HG02973 (cell line): ENCODE results near the gene MUC2.

Experiments used
- ATAC-seq: cut with Tn5 transposase; IDR thresholded peaks from one replicate; pipeline ENCODE4 v1.9.1; 2021; ENCODE audit warnings: moderate library complexity; ENCODE audit not compliant: unreplicated experiment

The MUC2 gene

DNA sequence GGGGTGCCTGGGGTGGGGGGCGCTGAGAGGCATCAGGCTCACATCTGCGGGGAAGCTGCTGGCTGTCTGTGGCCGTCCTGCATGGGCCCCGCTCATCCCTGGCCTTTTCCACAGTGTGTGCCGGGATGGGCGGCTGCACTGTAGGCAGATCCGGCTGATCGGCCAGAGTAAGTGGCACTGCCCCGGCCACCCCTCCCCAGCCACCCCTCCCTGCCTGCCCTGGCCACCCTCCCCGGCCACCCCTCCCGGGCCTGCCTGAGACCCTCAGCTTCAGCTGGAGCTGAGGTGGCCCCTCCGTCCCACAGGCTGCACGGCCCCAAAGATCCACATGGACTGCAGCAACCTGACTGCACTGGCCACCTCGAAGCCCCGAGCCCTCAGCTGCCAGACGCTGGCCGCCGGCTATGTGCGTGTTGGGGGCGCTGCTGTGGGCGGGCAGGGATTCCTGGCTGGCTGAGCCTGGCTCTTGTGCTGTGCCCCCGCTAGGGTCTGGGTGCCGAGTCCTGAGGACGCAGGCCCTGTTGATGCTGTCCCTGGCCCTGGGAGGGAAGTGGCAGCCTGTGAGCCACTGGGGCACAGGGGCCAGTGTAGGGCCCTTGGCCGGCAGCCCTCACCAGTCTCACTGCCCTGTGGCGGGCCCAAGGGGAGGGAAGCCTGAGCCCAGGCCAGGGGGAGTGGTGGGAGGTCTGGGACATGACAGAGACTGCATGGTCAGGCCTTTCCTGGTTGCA, 10.9 kb downstream of the MUC2 start:
- ATAC-seq = no peak

DNA sequence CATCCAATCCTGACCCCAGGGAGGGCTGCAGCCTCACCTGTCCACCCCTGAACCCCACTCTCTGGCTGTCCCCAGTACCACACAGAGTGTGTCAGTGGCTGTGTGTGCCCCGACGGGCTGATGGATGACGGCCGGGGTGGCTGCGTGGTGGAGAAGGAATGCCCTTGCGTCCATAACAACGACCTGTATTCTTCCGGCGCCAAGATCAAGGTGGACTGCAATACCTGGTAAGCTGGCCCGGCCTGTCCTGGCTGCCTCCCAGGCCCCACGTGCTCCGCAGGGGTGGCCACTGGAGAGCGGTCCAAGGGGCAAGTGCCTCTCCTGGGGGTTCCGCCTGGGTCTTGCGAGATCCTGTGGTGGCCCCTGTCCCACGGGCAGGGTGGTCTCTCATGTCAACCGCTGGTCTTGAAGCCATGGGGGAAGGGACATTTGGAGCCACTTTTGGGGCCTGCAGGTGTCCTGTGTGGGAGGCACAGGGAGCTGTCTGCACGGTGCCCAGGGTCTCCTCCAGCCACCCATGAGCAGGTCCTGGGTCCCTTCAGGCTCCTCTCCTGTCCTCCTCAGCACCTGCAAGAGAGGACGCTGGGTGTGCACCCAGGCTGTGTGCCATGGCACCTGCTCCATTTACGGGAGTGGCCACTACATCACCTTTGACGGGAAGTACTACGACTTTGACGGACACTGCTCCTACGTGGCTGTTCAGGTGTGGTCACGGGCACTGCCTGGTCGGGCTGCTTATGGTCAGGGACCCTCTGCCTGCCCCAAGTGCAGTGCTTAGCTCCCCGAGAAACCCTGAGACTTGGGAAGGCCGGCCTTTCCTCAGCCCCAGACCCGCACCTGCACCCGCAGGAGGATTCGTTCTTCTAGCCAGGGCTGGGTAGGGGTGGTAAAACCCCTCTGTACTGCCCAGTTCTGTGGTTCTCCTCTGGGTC, 11.8 kb downstream of the MUC2 start:
- no peak for ATAC-seq

DNA sequence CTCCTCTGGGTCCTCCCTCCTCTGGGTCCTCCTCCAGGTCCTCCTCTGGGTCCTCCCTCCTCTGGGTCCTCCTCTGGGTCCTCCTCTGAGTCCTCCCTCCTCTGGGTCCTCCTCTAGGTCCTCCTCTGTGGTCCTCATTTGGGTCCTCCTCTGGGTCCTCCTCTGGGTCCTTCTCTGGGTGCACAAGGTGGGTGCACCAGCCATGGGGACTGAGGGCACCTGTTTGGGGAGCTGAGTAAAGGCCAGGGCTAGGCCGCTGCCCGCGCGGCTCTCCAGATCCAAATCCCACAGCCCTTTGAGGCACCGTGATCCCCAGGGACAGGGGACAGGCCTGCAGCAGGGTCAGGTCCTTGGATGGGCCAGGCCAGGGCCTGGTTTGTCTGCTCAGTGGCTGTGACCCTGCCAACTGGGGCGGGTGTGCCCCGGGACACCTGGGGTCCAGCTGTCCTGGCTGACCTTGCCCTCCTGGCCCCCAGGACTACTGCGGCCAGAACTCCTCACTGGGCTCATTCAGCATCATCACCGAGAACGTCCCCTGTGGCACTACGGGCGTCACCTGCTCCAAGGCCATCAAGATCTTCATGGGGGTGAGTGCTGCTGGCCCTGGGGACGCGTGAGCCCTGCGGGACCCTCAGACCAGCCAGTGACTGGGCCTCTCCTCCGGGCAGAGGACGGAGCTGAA, 12.7 kb downstream of the MUC2 start:
- ATAC-seq = no peak

DNA sequence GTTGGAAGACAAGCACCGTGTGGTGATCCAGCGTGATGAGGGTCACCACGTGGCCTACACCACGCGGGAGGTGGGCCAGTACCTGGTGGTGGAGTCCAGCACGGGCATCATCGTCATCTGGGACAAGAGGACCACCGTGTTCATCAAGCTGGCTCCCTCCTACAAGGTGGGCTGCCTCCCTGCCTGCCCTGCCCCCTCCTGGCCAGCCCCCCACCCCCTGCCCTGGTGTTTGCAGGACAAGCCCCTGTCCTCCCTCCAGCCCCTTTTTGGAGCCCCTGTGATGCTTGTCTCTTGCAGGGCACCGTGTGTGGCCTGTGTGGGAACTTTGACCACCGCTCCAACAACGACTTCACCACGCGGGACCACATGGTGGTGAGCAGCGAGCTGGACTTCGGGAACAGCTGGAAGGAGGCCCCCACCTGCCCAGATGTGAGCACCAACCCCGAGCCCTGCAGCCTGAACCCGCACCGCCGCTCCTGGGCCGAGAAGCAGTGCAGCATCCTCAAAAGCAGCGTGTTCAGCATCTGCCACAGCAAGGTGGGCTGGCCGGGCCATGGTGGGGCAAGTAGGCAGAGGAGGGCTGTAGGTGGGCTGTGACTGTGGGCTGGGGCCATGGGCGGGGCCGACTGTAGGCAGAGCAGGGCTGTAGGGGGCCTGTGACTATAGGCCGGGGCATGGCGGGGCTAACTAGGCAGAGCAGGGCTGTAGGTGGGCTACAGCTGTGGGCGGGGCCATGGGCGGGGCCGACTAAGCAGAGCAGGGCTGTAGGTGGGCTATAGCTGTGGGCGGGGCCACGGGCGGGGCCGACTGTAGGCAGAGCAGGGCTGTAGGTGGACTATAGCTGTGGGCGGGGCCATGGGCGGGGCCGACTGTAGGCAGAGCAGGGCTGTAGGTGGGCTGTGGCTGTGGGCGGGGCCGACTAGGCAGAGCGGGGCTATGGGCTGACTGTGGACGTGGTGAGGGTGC, 13.6 kb downstream of the MUC2 start:
- no peak for ATAC-seq

DNA sequence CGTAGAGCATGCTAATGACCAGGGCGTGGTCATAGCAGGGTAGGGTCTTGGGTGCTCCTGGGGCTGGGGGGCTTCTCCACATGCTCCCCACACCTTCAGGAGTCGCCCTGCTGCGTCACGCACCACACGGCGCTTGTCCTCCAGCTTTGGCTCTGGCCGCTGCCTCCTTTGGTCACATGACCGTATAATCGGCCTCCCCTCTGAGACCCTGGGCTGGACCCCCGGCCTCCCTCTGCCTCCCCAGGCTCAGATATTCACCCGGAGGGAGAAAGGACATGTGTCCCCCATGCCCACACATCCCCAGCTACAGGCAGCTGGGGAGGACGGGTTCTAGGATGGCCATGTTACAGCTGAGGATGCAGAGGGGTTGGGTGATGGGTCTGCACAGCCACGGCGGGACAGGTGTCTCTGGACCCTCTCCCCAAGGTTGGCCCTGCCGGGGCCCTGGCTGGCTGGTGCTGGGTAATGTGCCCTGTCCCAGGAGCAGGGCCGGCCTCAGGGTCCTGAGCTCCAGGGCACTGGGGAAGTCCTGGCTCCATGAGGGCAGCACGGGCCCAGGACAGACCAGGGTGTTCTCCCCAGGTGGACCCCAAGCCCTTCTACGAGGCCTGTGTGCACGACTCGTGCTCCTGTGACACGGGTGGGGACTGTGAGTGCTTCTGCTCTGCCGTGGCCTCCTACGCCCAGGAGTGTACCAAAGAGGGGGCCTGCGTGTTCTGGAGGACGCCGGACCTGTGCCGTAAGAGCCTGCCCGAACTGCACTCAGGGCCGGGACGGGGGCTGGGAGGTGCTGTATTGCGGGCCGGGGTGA, 14.5 kb downstream of the MUC2 start:
- ATAC-seq = no peak

DNA sequence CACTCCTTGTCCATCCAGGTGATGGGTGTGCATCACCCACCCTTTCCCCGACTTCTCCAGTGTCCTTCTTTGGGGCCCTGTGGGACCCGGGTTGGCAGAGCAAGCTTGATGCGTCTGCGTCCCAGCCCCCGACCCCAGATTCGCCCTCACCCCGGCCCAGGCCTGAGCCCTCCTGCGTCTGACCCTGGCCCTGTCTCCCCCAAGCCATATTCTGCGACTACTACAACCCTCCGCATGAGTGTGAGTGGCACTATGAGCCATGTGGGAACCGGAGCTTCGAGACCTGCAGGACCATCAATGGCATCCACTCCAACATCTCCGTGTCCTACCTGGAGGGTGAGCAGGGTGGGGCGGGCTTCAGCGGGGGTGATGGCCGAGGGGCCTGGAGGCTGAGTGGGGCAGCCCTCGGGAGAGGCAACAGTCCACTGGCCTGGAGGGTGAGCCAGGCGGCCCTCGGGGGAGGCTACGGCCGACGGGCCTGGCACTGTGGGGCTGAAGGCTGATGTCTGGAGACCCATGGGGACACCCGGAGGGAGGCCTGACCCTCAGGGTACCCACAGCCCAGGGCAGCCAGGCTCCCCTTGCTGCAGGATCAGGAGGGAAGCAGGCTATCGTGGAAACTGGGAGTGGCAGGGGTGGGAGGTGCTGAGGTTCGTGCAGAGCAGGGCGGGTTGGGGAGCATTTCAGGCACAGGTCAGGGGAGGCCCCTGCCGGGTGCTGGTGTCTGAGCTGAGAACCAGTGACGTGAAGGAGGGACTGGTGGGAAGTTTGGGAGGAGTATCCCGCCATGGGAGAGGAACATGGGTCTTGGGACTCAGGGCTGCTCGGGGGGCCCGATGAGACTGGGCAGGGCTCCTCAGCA, 15.3 kb downstream of the MUC2 start:
- no peak for ATAC-seq

DNA sequence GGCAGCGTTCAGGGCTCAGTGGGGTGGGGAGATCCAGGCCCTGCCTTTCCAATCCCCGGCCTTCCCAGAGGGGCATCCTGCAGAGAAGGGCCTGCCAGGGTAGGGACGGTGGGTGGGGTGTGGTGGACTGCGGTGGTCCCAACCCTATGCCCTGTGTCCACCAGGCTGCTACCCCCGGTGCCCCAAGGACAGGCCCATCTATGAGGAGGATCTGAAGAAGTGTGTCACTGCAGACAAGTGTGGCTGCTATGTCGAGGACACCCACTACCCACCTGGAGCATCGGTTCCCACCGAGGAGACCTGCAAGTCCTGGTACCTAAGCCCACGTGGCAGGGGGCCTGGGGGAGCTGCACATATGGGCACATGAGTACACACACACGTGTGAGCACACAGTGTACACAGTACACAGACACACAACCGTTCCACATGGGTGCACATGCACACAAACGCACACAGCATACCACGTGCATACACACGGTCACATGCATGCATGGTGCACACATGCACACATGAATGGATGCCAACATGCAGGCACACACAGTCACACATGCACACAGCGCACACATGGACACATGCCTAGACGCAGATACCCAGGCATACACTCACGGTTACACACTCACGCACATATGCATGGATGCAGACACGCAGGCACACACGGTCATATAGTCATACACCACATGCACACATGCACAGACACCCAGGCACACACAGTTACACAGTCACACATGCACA, 16.1 kb downstream of the MUC2 start:
- no peak for ATAC-seq

DNA sequence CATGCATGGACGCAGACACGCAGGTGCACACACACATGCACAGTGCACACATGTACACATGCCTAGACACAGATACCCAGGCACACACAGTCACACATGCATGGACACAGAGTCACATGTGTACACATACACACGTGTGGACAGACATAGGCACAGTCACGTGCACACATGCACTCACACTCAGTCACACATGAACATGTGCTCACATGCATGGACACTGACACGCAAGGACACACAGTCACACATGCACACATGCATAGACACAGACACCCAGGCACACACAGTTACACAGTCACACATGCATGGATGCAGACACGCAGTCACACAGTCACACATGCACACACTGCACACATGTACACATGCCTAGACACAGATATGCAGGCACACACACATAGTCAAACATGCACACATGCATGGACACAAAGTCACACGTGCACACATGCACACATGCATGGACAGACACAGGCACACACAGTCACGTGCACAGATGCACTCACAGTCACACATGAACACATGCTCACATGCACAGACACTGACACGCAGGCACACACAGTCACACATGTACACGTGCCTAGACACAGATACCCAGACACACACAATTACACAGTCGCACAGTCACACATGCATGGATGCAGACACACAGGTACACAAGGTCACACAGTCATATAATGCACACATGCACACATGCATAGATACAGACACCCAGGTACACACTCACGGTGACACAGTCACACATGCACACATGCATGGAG, 16.8 kb downstream of the MUC2 start:
- ATAC-seq = no peak

DNA sequence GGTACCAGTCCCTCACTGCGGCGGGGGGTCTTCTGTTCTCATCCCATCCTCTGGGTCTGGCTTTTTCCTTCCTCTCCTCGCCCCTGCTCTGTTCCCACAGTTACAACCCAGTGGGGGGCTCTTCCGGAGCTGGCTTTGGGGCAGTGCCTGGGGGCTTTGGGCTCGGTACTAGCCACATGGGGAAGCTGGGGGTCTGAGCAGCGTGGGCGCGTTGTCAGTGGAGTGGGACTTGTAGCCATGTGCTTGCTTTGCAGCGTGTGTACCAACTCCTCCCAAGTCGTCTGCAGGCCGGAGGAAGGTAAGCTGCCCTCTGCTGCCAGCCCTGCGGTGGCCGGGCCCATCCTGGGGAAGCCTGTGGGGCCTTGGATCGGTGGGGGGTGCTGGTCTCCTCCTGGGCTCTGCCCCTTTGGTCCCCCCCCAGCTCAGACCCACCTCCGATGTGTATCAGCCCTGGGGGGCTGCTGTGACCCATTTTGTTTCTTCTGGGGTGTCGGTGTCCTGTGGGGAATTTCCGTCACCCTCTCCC, 17.5 kb downstream of the MUC2 start:
- no peak for ATAC-seq

DNA sequence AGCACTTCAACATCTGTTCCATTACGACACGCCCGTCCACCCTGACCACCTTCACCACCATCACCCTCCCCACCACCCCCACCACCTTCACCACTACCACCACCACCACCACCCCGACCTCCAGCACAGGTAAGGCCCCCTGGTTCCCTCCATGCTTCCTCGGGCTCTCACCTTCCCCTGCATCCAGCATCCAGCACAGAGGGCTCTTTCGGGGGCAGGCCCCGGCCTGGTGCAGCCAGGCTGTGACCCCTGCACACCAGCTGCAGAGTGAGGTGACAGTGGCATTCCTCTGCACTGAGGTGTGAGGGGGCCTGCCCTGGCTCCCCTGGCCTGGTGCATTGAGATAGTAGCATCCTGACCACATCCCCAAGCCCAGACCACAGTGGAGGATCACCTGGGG, 18.2 kb downstream of the MUC2 start:
- ATAC-seq = no peak

DNA sequence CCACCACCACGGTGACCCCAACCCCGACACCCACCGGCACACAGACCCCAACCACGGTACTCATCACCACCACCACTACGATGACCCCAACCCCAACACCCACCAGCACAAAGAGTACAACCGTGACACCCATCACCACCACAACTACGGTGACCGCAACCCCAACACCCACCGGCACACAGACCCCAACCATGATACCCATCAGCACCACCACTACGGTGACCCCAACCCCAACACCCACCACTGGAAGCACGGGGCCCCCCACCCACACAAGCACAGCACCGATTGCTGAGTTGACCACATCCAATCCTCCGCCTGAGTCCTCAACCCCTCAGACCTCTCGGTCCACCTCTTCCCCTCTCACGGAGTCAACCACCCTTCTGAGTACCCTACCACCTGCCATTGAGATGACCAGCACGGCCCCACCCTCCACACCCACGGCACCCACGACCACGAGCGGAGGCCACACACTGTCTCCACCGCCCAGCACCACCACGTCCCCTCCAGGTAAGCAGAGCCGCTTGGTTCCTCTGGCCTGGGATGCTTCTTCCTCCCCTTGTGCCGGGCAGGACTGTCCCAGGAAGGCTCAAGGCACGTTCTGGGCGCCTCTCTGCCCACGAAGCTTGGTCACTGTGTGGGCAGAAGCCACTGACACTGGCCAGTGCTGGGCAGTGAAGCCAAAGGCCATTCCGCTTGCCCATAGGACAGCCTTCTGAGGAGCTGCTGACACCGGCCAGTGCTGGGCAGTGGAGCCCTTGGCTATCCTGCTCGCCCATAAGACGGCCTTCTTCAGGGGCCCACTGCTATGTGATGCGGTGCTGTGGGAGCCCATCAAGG, 25.1 kb downstream of the MUC2 start:
- no peak for ATAC-seq

DNA sequence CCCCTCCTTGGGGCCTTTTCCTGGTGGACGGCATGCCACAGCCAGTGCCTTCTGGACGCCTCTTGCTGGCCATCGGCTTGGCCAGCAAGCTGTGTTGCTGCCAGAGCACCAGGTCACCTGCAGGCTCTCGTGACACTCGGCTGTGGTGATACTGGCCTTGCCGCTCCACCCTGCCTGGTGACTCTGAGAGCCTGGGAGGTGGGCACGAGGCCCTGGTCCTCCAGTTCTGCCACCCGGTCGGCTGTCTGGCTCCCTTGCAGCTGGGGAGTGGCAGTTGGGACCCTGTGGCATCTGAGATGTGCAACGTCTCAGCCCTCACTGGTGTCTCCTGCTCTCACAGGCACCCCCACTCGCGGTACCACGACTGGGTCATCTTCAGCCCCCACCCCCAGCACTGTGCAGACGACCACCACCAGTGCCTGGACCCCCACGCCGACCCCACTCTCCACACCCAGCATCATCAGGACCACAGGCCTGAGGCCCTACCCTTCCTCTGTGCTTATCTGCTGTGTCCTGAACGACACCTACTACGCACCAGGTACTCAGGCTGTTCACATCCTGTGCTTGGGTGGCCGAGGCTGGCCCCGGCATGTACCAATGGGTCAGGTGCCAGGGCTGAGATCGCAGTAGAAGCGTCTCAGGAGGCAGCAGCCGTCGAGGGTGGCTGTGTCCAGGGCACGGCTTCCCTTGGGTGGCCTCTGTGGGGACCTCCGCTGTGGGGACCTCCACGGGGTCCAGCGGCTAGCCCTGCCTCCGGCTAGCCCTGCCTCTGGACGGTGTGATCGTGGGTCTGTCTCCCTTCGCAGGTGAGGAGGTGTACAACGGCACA, 26.0 kb downstream of the MUC2 start:
- no peak for ATAC-seq

DNA sequence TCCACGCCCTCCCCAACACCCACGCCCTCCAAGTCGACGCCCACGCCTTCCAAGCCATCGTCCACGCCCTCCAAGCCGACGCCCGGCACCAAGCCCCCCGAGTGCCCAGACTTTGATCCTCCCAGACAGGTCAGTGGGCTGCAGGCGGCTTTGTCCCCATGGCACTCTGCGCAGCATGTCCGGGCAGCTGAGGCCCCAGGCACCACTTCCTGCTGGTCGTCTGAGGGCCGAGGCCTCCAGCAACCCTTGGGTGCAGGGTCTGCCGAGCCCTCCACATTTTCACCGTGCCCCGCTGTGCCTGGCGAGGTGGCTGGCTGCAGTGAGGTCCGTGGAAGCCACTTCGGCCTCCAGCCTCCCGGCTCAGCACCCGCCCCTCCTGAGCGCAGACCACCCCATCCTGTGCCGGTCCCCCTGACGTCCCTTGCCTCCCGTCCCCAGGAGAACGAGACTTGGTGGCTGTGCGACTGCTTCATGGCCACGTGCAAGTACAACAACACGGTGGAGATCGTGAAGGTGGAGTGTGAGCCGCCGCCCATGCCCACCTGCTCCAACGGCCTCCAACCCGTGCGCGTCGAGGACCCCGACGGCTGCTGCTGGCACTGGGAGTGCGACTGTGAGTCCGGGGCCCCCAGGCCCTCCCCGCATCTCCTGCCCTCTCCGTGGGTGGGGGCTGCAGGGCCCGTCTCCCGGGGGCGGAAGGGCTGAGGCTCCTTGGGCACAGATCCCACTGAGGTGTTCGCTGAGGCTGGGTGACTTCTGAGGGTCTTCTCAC, 26.8 kb downstream of the MUC2 start:
- ATAC-seq = no peak

DNA sequence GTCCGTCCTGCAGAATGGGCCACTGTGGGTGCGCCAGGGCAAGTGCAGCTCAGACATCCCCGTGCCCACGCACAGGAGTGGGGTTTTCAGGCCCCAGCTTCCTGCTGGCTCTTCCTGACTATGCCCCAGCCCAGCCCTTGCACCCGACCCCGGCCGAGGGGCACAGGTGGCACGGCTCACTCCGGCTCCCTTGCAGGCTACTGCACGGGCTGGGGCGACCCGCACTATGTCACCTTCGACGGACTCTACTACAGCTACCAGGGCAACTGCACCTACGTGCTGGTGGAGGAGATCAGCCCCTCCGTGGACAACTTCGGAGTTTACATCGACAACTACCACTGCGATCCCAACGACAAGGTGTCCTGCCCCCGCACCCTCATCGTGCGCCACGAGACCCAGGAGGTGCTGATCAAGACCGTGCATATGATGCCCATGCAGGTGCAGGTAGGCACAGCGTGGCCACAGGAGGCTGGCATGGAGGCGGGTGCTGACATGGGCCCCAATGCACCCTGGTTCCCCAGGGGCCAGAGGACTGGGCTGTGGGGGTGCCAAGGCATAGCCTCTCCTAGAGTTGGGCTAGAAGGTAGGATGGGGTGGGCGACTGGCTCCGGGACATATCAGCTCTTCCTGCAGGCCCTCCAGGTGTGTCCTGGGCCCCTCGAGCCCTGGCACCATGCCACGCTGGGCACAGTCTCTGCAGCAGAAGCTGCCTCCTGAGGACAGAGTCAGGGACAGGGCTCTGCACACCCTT, 27.7 kb downstream of the MUC2 start:
- ATAC-seq = no peak
